HG02973 (cell line): ENCODE results near the gene HEXD.
"Not testable (repeated sequence)": the region's sequence is repeated elsewhere in the genome, so short reads cannot be mapped to it uniquely, and the experiment has no call there.

Source experiments
- ATAC-seq: cut with Tn5 transposase; IDR thresholded peaks from one replicate; pipeline ENCODE4 v1.9.1; 2021; ENCODE audit warnings: moderate library complexity; ENCODE audit not compliant: unreplicated experiment

The HEXD gene

DNA sequence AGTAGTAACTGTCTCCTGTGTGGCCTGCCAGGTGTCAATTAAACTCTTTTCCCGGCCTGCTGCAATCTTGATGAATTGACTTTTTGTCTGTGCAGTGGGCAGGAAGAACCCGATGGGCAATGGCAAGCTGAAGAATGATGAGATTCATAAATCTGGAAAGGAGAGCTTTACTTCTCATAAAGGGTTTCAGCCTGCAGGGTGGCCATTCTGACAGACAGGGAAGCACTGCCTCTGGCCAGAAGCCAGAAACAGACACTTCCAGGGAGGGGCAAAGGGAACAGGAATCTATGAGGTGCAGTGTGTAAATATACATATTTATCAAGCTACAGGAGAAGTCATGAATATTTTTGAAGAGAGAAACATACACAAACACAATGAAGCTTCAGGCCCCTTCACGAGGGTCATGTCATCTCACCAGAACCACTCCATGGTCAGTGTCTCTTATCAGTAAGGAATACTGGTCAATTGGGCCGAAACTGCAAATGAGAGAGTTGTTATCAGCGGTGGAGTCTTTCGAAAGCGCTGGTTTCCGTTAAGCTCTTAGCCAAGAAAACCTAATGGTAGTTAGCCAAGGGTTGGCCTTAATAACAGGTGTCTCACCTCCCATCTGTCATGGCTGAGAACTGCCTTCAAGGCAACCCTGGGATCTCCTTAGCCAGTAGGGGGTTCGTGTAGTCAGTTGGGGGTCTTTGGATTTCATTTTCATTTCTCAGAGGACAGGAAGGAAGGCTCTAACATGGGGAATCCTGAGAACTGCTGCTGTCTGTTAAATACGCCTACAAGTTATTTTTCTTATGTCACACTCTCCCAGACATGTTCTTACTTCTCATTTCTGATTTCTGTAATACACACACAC, 39.2 kb downstream of the HEXD start:
- ATAC-seq = no peak

DNA sequence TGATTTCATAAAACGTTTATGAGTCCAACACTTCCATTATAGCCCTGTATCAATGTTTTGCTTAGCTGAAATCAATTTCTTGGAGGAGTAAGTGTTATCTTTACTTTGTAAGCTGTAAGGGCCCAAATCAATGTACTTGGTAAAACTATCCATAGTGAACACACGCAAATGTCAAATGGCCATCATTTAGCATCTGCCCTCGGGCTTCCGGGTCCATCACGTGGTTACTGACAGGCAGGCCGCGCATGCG, 39.7 kb downstream of the HEXD start:
- no peak for ATAC-seq

DNA sequence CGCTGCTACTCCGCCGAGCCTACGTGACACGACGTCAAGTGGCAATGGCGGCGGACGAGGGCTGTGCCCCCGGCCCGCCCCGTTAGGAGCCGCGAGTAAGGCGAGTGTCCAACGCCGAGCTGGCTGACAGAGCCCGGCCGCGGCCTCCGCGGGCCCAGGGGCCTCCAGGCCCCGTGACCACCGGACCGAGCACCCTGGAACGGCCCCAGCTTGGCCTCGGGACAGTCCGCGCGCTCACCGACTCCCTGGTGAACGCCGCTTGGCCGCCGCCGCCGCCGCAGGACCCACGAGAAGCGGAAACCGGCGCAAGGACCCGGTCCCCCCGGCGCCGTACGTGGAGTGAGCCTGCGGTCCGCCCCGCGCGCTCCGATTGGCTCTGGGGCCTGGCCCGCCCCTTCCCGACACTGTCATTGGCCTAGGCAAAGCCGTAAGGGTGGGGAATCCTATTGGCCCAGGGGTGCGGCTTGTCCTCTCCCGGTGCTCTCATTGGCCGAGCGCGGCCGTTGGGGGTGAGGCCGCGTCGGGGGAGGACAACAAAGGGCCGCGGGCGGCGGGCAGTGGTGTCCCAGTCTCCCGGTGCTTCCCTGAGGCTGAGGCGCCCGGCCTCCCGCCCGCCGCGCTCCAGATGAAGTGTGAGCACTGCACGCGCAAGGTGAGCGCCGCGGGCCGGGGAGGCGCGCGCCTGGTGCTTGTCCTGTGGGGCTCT, 40.2 kb downstream of the HEXD start, which contains the start of gene NARF:
Gene NARF, plus strand, starts transcription at position 563 of the 706 bp plus-strand sequence. Its CDS starts 63 bp downstream, at position 626.
- ATAC-seq = peak; percentile 91

DNA sequence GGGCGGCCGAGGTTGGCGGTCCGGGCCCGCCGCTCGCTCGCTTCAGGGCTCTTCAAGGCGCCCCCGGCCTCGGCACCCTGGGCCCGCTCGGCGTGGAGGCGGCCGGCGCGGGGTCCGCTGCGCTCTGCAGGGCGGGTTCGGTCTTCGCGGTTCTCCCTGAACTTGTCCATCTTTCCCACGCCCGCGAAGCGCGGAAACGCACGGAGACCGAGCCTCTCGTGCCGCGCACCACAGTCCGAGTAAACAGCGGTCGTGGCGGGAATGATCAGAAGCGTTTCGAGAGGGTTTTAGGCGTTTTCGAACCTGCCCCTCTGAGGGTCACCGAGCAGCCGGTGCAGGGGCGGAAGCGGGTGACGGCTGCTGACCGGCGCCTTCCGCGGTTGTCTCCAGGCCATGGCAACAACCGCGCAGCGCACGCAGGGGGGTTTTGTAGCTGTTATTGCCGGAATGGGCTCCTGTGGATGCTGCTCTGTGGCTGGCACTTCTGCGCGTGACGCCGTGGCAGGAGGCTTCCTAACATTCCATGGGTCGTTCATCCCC, 40.8 kb downstream of the HEXD start:
- ATAC-seq = peak; percentile 1

DNA sequence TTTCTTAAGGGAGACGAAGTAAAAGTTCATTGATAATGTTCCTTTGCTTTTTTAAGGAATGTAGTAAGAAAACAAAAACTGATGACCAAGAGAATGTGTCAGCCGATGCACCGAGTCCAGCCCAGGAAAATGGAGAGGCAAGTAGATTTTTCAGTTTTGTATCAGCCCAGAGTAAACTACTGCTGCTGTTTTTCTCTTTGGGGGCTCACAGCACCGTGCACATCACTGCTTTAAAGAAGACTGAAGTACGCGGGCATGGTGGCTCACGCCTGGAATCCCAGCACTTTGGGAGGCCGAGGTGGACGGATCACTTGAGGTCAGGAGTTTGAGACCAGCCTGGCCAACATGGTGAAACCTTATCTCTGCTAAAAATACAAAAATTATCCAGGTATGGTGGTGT, 41.8 kb downstream of the HEXD start:
- not testable (repeated sequence) for ATAC-seq

DNA sequence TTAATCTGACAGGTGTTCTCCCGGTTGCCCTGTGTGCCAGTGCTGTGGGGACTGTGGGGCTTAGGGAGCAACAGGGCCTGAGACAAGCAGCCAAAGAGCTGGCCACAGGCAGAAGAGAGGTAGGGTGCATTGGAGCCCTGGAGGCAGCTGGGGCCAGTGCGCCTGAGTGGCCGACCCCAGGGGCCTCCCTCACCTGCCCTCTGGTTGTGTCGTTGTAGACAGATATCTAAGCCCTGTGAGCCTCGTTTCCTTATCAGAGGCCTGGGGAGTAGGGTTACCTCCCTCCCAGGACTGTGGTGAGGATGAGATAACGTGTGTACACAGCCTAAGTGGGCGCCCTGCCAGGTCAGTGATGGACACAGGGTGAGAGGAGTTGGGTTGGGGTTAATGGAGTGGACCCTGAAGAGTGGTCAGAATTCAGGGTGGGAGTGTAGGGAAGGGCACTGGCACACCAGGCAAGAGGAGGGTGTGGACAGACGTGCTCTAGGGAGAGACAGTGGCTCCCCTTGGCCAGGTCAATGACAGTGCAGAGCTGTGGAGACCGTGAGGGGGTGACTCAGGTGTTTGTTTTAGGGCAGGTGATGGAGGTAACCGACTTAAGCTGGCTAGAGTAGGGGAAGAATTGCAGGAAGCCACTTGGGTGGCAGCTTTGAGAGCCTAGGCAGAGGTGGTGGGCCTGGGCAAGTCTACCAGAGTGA, 43.8 kb downstream of the HEXD start:
- no peak for ATAC-seq

DNA sequence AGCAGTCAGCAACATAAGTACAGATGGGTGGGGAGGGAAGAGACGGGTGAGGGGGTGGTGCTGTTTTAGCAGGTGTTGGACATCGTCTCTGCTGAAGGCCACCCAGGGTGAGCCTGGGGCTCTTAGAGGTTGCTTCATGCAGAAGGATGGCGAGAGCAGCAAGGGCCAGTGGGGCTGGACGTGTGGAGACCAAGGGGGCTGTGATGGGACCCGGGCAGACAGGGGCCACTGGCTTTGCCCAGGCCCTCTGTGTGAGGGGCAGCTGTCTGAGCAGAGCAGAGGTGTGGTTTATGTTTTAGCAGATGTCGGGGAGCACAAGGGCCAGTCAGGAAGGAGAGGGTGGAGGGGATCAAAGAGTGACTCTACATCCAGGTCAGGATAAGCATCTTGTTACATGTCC, 45.2 kb downstream of the HEXD start:
- ATAC-seq = no peak

DNA sequence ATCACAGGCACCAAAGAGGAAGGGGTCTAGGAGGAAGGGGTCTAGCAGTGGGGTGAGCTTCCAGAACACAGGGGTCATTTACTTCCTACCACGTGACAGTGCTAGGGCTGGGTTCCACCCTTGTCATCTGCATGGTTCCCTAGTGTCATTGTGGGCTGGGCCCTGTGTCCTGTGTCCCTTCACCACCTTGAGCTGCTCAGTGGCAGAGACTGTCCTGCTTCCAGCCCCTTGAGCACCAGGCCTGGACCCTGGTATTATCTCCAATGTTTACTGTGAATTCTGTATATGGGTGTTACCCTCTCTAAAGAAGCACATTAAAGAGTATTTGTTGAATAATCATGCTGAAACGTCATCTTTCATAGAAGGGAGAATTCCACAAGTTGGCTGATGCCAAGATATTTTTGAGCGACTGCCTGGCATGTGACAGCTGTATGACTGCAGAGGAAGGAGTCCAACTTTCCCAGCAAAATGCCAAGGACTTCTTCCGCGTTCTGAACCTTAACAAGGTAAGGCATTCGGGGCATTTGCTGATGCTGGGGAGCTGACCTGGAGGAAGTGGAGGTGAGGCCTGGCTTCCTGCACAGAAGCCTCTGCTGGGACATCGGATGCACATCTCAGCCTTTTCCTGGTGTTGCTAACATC, 45.9 kb downstream of the HEXD start:
- ATAC-seq = no peak

DNA sequence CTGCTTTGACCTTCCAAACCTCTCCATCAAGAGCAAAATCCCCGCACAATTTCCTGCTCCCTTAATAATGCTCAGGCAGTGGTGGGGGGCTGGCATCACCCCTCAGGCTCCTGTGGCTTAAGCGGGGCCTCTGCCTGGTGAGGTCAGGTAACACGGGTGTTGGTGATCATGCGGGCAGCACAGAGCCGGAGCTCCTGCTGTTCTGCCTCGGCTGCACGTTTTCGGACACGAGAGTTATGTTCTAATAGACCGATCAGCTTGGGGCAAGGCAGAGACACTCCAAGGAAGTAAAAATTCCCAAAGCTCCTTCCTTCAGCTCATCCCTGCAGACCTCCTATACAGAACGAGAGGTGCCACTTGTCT, 46.4 kb downstream of the HEXD start:
- no peak for ATAC-seq

DNA sequence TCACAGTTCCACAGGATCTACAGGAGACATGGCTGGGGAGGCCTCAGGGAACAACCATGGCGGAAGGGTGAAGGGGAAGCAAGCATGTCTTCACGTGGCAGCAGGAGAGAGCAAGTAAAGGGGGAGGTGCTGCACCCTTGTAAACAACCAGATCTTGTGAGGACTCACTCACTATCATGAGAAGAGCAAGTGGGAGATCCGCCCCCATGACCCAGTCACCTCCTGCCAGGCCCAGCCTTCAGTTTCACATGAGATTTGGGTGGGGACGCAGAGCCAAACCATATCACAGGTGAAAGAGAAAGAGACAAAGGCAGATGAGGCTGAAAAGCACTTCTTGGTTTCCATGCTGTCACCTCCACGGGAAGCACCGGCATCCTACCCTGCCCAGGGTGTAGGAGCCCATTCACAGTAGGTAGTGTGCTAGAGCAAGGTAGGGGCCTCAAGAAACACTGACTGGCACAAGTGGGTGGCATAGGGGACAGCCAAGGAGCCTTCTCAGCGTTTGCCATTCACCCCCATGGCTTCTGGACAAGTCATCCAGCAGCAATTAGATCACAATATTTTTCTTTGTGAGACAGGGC, 47.0 kb downstream of the HEXD start:
- ATAC-seq = no peak

DNA sequence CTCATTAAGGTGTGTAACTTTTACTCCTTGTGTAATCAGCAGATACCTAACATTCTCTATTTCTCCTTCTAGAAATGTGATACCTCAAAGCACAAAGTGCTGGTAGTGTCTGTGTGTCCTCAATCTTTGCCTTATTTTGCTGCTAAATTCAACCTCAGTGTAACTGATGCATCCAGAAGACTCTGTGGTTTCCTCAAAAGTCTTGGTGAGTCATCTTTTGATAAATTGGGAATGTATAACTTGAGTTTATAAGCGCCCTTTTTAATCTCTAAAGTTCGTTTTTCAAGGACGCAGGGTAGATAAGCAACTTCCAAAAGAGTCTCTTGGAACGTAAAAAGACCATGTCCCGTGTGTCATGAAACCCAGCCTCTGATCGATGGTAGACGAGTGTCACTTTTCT, 50.5 kb downstream of the HEXD start:
- no peak for ATAC-seq

DNA sequence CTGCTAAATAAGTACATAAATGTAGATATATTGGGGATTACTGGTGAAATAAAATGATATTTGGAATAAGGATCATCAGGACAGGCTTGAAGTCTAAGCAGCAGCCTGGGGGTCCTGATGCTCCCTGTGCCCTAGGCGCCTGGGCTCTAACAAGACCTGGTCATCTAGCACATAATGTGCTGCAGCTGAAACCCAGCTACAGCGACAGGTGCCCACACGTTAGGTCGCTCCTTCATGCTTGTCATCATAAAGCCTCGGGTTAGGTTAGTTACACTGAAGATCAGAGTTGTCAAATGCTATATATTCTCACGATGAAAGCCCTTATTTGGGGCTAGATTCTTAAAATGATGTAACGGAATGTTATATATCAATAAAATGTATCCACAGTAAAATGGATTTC, 51.9 kb downstream of the HEXD start:
- ATAC-seq = no peak

DNA sequence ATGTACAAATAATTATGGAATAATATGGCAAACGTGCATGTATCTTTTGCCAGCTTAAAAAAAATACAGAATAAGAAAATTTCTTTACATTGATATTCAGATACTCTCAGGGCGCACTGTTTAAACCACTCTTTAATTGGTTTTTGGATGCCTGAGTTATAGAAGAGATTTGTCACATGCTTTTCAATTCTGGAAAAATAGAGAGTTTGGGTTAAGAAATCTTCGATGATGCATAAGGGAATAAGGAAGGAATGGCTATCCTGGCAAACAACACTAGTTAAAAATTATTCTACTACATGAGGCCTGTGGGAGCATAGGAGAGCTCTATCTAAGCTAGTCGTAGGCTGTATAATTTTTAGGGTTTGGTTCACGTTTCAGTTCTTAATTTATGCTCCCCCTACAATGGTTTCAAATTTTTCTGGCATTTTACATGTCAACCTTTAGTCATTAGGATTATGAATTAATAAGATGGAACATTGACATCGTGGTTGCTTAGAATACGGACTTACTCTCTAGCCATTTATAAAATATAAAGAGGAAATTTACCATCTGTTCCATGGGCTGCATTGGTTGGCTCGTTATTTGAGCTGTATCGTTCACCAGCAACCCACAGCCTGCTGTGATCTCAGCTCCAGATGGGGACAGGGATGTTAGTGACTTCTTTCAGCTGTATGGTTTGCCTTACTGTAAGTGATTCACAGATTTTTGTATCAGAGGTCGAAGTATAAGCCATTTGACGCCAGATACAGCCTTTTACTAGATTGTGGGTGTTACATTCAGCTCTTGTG, 56.3 kb downstream of the HEXD start:
- ATAC-seq = no peak

DNA sequence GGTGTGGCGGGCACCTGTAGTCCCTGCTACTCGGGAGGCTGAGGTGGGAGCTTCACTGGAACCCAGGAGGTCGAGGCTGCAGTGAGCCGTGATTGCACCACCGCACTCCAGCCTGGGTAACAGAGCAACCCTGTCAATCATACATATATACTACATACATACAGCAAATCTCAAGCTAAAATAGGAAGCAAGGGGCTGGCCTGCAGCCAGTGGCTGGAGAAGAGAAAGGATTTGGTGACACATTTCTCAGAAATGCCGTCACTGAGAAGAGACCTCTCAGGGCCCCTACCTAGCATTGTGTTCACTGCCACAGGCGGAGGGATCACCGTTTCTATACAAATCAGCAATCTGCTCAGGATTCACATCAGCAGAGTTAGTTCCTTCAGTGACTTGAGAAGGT, 57.3 kb downstream of the HEXD start:
- ATAC-seq = no peak

DNA sequence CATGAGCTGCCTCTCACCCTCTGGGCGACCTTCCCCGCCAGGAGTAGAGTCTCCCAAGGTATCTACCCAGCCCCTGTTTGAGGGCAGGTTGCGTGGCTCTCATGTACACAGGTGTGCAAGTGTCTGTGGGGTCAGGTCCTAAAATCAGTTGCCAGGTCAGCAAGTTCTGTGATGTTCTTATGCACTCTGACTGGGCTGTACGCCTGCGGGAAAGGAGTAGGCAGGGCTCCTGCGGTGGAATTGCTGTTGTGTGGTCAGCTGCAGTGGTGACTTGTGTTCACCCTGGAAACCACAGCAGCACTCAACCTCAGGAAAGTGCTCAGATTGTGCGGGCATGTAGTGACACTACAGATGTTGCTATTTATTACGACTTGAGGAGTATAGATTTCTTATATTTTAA, 59.8 kb downstream of the HEXD start:
- no peak for ATAC-seq

DNA sequence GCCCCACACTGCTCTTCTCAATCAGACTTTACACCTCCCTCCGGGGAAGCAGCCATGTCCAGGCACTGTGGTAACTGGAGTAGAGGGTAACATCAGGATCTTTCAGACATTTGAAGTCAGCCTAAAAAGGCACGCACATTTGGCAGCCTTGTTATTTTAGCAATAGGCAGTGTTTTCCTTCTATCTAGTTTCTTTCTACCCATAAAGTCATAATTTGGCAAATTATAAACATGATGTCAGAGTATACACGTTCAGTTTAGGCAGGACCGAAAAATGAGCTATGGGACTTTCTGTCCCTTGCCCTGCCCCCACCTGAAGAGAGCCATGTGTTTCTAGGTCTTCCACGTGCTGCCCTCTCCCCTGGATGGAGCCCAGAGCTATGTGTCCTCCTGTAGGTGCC, 61.5 kb downstream of the HEXD start:
- no peak for ATAC-seq

DNA sequence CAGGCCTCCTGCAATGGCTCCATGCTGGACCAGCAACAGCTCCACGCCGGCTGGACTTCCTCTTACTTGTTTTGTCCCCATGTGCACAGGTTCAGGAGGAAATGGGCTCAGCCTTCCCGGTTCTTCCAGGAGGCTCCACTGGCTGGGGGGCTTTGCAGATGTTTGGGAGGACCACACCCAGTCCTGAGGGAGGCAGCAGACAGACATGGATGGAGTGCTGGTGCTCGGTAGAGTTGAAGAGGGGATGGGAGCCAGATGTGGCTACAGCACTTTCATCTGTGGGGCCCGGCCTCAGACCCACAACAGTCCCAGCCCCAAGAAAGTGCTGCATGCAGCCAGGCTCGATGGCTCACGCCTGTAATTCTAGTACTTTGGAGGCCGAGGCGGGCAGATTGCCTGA, 62.2 kb downstream of the HEXD start:
- ATAC-seq = no peak

DNA sequence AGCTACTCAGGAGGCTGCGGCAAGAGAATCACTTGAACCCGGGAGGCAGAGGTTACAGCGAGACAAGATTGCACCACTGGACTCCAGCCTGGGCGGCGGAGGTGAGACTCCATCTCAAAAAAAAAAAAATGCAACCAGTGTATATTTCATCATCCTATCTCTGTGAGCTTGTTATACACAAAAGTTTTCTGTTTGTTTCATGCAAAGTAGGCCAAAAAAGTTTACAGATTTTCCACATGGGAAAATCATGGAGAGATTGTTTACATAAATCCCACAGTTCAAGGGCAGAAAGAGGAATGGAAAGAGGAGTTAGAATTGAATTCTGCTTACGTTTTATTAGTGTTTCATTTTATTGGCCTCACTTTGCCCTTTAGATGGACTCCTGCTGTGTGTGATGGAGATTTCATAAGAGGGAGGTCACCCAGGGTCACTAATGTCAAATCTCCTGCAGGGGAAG, 65.1 kb downstream of the HEXD start:
- ATAC-seq = no peak

DNA sequence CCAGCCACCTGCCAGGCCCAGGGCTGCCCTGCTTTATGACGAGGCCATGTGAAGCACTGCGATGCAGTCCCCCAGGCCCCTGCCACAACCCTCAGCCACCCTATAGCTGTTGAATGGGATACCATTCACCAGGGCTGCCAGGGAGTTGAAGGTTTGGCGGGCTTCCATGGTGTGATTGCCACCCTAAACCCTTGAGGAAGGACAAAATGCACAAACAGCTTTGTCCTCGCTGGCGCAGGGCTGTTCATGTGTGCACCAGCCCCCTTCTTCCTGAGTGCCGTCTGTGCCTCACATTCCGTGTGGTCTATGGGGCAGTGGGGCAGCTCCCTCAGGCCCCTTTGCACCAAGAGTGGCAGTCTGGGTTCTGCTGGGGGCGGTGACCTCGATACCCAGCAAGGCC, 65.7 kb downstream of the HEXD start:
- ATAC-seq = no peak
